Measurements from ENCODE around the gene IGSF21. TPM values are rescaled to one million over a fixed set of nuclear protein-coding genes. Genes with fewer than 3 reads are reported as not detected.

Gene IGSF21
- total and polyA plus RNA-seq, 10 of the 15 experiments (the other 5 are each of a cell fraction or from before 2014, with no cell fraction given) = 0.03 to 0.49 TPM; not detected in 8

- BruUV-seq (replicated peaks) = no TSS peak
- ChIA-PET SMC1A (ENCODE audit: uncharacterized antibody, unreplicated experiment) (no interaction called here), POLR2A (no interaction called here), RAD21 (ENCODE audit: unreplicated experiment) (no interaction called here), CTCF (no interaction called here)
- no peak overlapping the region for H3K4me3 ChIP-seq
- in situ Hi-C loops (cut with MboI) = no loop called here
- H3K4me1 ChIP-seq (ENCODE audit: control insufficient read depth, insufficient read depth, low read length) = no peaks in the 10 kb centered on the region
- DNase-seq (ENCODE audit: low read depth, low spot score) (no peak), FAIRE-seq (no peak), ATAC-seq (no peak)
- H3K79me2 ChIP-seq (ENCODE audit: control insufficient read depth, insufficient read depth, low read length) = no peaks in the 10 kb centered on the region
- H3K36me3 ChIP-seq (ENCODE audit: control insufficient read depth in 2 of 2, insufficient read depth in 2 of 2, low read length in 1 of 2) = no peaks in the 10 kb centered on the region
- no peak for TF ChIP-seq PML (IDR thresholded peaks at IDR 0.05; ENCODE audit: low read length)
- TF ChIP-seq DPF2 (IDR thresholded peaks at IDR 0.05) = no peak
- TF ChIP-seq SMARCA5 (IDR thresholded peaks at IDR 0.05) = no peak
- TF ChIP-seq ELK1 (IDR thresholded peaks at IDR 0.05; ENCODE audit: low read depth, low read length) = no peak
- no peak for TF ChIP-seq ZZZ3 (IDR thresholded peaks at IDR 0.05; ENCODE audit: control insufficient read depth, insufficient read length, low read depth)
- TF ChIP-seq SREBF1 (IDR thresholded peaks at IDR 0.05; ENCODE audit: low read length) = no peak
- no peak for TF ChIP-seq CREB1 (IDR thresholded peaks at IDR 0.05; ENCODE audit: low read depth)
- TF ChIP-seq MYC (IDR thresholded peaks at IDR 0.05; ENCODE audit: insufficient read depth, insufficient read length, insufficient replicate concordance, low read length, severe bottlenecking) = no peak
- TF ChIP-seq ZNF217 (IDR thresholded peaks at IDR 0.05) = no peak
- no peak for TF ChIP-seq ZBTB11 (CRISPR knock-in tag; IDR thresholded peaks at IDR 0.05)
- TF ChIP-seq NFXL1 (IDR thresholded peaks at IDR 0.05; ENCODE audit: borderline replicate concordance) = no peak
- TF ChIP-seq FOXM1 (IDR thresholded peaks at IDR 0.05; ENCODE audit: low read depth, low read length) = no peak
- TF ChIP-seq TCF7 (IDR thresholded peaks at IDR 0.05; ENCODE audit: borderline replicate concordance) = no peak
- H3K4me2 ChIP-seq (ENCODE audit: control insufficient read depth, insufficient read depth) = no peak overlapping the region
- intact Hi-C loops (cut with micrococcal nuclease; ENCODE audit: unreplicated experiment) = no loop called here
- H2AFZ ChIP-seq (ENCODE audit: control insufficient read depth, low read depth, low read length) = no peak overlapping the region
- 75% methylated on average over 3 of the region's 4 CpGs for WGBS (ENCODE audit: insufficient coverage, insufficient replicate concordance, low lambda C conversion rate, missing lambda C conversion rate)
- no peaks in the 10 kb centered on the region for H4K20me1 ChIP-seq (ENCODE audit: control insufficient read depth, insufficient read depth)
- no peak overlapping the region for H3K9ac ChIP-seq (ENCODE audit: control insufficient read depth, insufficient read depth, low read length)
- H3K27ac ChIP-seq (ENCODE audit: control insufficient read depth, insufficient read depth) = no peak overlapping the region
- H3K27me3 ChIP-seq (replicated peaks in 1 of 2; ENCODE audit: control insufficient read depth in 2 of 2, insufficient read depth in 2 of 2, low read length in 1 of 2) = peaks cover 0 to 2% of the 10 kb centered on the region in 2 experiments; a peak in 1 of 4 replicates
- H3K9me3 ChIP-seq (replicated peaks; ENCODE audit: control insufficient read depth, insufficient read depth, low read length) = no peaks in the 10 kb centered on the region
These were observed 17.4 kb downstream of the IGSF21 start for GRCh38 chr1:18124977-18125376.

All from GM12878 (cell line).